Measurements from ENCODE around the gene ALDH4A1. TPM values are rescaled to one million over a fixed set of nuclear protein-coding genes. Genes with fewer than 3 reads are reported as not detected.

Gene ALDH4A1
- total and polyA plus RNA-seq, 2 experiments from 2014 or later: 103 to 122 TPM

DNA sequence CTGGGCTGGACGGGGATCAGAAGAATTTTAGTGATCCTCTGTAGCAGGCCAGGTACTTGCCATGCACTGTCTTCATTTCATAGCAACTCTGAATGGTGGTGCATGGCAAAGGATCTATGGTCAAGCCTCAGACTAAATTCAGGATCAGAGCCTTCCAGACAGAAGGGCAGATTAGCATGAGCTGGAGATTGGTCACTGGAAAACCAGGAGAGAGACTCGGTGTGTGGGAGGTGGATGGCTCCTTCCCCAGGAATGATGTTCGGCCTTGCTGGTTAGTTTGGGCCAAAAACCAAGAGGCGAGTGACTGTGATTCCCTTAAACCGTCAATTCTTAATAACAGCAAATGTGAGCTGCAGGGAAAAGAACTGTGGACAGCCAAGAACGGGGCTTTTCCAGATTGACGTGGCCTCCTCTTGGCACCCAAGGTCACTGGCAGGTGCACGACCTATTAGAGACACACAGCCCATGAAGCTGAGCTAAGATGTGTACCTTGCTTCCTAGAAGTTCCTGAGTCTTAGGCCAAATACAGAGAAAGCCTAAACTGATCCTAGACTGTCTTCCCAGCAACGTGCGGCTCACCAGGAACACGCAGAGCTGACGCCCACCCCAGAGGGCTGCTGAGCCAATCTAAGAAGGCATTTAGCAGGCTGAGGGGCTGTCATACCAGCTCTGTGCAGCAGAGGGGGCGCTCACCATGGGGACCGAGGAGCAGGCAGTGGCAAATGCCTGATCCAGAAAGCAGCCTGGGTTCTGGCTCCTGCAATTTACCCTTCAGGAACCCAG is 18.5 kb downstream of the ALDH4A1 start:
- TF ChIP-seq, protein P1, sequence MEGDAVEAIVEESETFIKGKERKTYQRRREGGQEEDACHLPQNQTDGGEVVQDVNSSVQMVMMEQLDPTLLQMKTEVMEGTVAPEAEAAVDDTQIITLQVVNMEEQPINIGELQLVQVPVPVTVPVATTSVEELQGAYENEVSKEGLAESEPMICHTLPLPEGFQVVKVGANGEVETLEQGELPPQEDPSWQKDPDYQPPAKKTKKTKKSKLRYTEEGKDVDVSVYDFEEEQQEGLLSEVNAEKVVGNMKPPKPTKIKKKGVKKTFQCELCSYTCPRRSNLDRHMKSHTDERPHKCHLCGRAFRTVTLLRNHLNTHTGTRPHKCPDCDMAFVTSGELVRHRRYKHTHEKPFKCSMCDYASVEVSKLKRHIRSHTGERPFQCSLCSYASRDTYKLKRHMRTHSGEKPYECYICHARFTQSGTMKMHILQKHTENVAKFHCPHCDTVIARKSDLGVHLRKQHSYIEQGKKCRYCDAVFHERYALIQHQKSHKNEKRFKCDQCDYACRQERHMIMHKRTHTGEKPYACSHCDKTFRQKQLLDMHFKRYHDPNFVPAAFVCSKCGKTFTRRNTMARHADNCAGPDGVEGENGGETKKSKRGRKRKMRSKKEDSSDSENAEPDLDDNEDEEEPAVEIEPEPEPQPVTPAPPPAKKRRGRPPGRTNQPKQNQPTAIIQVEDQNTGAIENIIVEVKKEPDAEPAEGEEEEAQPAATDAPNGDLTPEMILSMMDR (IDR thresholded peaks at IDR 0.05; ENCODE audit: low read depth, low read length): peak; percentile 96
- H3K4me1 ChIP-seq (ENCODE audit: low read depth): no peaks in the 10 kb centered on the region
- H3K27me3 ChIP-seq: no peaks in the 10 kb centered on the region
- no peak overlapping the region for H3K27ac ChIP-seq
- no peak overlapping the region for H3K4me3 ChIP-seq
- peaks cover 7% of the 10 kb centered on the region for H3K36me3 ChIP-seq
- H3K9me3 ChIP-seq (ENCODE audit: low read depth): no peaks in the 10 kb centered on the region
- DNase-seq (ENCODE audit: low read depth in 1 of 2, low spot score in 1 of 2): peak; percentile 78 to 84

DNA sequence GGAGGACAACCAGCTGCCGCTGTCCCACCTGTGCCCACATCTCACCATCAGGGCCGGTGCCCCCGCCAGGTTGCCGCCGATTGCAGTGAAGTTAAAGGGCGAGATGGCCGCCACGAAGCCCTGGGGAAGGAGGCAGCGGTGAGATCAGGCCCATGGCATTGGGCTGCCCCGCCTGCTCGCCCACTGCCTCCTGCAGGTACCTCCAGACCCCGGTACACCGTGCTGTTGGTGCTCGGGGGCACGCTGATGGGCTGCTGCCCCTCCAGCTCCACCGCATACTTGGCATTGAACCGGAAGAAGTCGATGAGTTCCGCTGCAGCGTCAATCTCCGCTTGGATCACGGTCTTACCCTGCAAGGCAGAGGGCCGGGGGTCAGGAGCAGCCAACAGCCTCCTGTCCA is 19.3 kb downstream of the ALDH4A1 start:
- H3K27ac ChIP-seq: no peak overlapping the region
- H3K4me1 ChIP-seq (ENCODE audit: low read depth): no peaks in the 10 kb centered on the region
- no peak for DNase-seq (ENCODE audit: low read depth in 1 of 2, low spot score in 1 of 2)
- no peak overlapping the region for H3K4me3 ChIP-seq
- H3K36me3 ChIP-seq: peaks cover 7% of the 10 kb centered on the region
- H3K9me3 ChIP-seq (ENCODE audit: low read depth): no peaks in the 10 kb centered on the region
- no peaks in the 10 kb centered on the region for H3K27me3 ChIP-seq
- TF ChIP-seq, protein P1 (IDR thresholded peaks at IDR 0.05; ENCODE audit: low read depth, low read length): no peak

DNA sequence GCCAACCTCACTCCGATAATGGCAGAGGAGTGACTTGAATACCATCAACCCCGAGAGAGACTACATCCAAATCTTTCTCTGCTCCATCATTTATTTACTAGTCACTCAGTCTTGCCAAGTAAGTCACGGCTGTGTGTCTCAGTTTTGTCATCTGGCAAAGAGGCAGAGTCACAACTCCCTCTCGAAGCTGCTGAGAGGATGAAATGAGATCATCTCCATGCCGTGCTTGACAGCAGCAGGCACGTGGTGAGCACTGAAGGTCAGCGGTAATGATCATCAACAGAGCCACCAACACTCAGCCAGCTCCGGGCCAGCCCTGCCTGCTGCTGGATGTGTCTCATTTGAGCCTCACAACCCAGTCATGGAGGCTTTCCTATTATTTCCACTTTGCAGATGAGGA is 19.9 kb downstream of the ALDH4A1 start:
- no peak overlapping the region for H3K4me3 ChIP-seq
- no peak overlapping the region for H3K27ac ChIP-seq
- H3K36me3 ChIP-seq: peaks cover 7% of the 10 kb centered on the region
- TF ChIP-seq, protein P1 (IDR thresholded peaks at IDR 0.05; ENCODE audit: low read depth, low read length): no peak
- DNase-seq (ENCODE audit: low read depth in 1 of 2, low spot score in 1 of 2): peak in 1 of 2 donors; percentile 14
- no peaks in the 10 kb centered on the region for H3K4me1 ChIP-seq (ENCODE audit: low read depth)
- no peaks in the 10 kb centered on the region for H3K27me3 ChIP-seq
- no peaks in the 10 kb centered on the region for H3K9me3 ChIP-seq (ENCODE audit: low read depth)

DNA sequence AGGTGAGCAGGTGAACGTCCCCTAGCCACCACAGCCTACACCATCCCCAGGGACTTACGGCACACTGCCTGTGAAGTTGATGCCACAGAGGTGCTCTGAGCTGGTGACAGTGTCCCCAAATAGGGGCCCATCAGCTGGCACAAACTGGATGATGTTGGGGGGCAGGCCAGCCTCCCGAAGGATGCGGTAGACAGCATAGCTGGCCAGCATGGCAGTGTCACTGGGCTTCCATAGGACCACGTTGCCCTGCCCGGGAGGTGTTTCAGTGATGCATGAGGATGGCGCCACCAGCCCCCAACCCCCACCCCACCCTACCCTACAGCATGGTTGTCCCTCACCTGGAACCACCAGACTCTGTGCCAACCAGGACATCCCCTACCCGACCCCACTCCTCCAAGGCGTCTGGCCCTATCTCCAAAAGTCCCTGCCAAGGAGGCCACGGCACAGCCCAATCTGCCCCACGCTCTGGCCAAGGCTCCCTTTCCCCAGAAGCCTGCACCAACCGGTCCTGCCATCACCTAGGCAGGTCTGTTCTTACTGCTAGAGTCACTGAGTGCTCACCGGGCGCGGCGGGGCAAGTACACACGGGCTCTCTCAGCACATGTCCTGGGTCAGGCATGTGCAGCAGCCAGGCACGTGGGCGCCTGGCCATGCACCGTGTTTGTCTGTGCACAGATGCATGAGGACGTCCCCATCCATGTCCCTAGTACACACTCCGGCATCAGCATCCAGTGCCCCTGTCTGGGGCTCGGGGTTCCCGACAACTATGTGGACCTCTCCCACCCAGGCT is 20.5 kb downstream of the ALDH4A1 start:
- no peaks in the 10 kb centered on the region for H3K4me1 ChIP-seq (ENCODE audit: low read depth)
- peaks cover 7% of the 10 kb centered on the region for H3K36me3 ChIP-seq
- no peaks in the 10 kb centered on the region for H3K27me3 ChIP-seq
- no peak overlapping the region for H3K27ac ChIP-seq
- TF ChIP-seq, protein P1 (IDR thresholded peaks at IDR 0.05; ENCODE audit: low read depth, low read length): no peak
- no peaks in the 10 kb centered on the region for H3K9me3 ChIP-seq (ENCODE audit: low read depth)
- H3K4me3 ChIP-seq: no peak overlapping the region
- no peak for DNase-seq (ENCODE audit: low read depth in 1 of 2, low spot score in 1 of 2)

DNA sequence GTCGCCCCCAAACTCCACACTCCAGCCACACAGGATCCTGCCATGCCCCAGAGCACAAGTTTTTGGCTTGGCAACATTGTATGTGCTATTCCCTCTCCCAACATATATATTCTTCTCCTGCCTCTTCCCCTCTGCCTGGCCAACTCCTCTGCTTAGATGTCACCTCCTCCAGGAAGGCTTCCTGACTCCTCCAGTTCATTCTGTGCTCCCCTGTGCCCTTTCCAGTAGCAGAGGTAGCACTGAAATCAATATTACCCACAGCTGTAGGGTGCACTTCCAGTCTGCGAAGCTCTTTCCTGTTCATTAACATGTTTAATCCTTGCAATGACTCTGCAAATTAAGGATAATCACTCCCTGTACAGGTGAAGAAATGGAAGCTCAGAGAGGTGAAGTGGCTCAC is 21.2 kb downstream of the ALDH4A1 start:
- no peak overlapping the region for H3K27ac ChIP-seq
- no peaks in the 10 kb centered on the region for H3K27me3 ChIP-seq
- H3K9me3 ChIP-seq (ENCODE audit: low read depth): no peaks in the 10 kb centered on the region
- DNase-seq (ENCODE audit: low read depth in 1 of 2, low spot score in 1 of 2): no peak
- no peaks in the 10 kb centered on the region for H3K4me1 ChIP-seq (ENCODE audit: low read depth)
- TF ChIP-seq, protein P1 (IDR thresholded peaks at IDR 0.05; ENCODE audit: low read depth, low read length): no peak
- no peak overlapping the region for H3K4me3 ChIP-seq
- H3K36me3 ChIP-seq: peaks cover 7% of the 10 kb centered on the region
